ENCODE results near the gene C1QTNF9.

C1QTNF9 gene

GRCh38 chr13:24274452-24275021 lies 34.8 kb upstream of the C1QTNF9 start:
- H3K4me3 ChIP-seq (replicated peaks; ENCODE audit: low read depth, low read length), result no peak overlapping the region
- DNase-seq (ENCODE audit: extremely low read depth, low read depth), result no peak
- TF ChIP-seq CTCF (IDR thresholded peaks at IDR 0.05; ENCODE audit: low read depth, low read length, missing control alignments), result no peak

DNA sequence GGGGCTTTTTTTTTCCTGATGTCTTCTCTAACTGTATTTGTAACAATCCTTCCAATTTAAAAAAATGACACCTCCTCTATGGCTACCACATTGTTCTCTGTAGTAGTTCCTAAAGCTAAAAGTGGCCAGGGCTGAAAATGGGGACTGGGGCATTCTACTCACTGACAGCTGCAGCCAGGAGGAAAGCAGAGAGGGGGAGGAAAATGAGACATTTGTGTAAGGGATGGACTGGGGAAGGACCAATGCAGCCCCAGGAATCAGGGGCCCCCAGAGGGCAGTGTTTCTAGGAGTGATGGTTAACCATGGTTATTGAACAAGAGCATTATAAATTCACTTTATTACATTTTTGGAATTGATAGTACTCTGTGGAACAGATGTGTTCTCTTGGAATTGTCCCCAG lies 34.3 kb upstream of the C1QTNF9 start:
- no peak for DNase-seq (ENCODE audit: extremely low read depth, low read depth)
- no peak overlapping the region for H3K4me3 ChIP-seq (replicated peaks; ENCODE audit: low read depth, low read length)

DNA sequence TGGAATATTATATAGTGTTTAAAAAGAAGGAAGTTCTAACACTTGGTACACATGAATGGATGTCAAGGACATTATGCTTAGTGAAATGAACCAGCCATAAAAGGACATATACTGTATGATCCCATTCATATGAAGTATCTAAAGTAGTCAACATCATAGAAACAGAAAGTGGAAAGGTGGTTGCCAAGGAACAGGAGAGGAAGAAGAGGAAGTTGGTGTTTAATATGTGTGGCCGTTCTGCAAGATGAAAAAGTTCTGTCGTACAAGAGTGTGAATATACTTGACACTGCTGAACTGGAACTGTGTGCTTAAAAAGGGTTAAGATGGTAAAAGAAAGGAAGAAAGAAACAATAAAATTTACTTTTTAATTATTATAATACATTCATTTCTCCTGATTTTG lies 33.1 kb upstream of the C1QTNF9 start:
- no peak overlapping the region for H3K4me3 ChIP-seq (replicated peaks; ENCODE audit: low read depth, low read length)
- no peak for TF ChIP-seq CTCF (IDR thresholded peaks at IDR 0.05; ENCODE audit: low read depth, low read length, missing control alignments)
- DNase-seq (ENCODE audit: extremely low read depth, low read depth), result no peak

More for the DNA sequence above, 34.3 kb upstream of the C1QTNF9 start:
- TF ChIP-seq CTCF (IDR thresholded peaks at IDR 0.05; ENCODE audit: low read depth, low read length, missing control alignments), result no peak

GRCh38 chr13:24276861-24277260 lies 32.5 kb upstream of the C1QTNF9 start:
- DNase-seq (ENCODE audit: extremely low read depth, low read depth), result no peak
- no peak for TF ChIP-seq CTCF (IDR thresholded peaks at IDR 0.05; ENCODE audit: low read depth, low read length, missing control alignments)
- no peak overlapping the region for H3K4me3 ChIP-seq (replicated peaks; ENCODE audit: low read depth, low read length)

DNA sequence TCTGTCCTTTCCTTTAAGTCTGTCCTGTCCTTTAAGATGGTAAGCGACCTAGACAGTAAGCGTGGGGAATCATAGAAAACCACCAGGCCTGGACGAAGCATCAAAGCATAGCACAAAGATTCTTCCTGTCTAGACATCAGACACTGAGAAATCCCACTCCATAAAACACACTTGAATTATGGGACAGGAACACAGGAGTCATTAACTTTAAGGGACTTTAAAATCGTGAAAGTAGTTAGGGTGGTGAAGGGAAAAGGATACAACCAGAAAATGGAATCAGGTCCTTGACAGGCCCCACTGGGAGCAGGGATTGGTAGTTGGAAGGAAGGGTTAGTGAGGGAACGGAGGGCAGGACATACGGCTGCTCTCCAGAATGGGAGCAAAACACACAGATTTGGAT lies 31.6 kb upstream of the C1QTNF9 start:
- no peak for TF ChIP-seq CTCF (IDR thresholded peaks at IDR 0.05; ENCODE audit: low read depth, low read length, missing control alignments)
- no peak for DNase-seq (ENCODE audit: extremely low read depth, low read depth)

DNA sequence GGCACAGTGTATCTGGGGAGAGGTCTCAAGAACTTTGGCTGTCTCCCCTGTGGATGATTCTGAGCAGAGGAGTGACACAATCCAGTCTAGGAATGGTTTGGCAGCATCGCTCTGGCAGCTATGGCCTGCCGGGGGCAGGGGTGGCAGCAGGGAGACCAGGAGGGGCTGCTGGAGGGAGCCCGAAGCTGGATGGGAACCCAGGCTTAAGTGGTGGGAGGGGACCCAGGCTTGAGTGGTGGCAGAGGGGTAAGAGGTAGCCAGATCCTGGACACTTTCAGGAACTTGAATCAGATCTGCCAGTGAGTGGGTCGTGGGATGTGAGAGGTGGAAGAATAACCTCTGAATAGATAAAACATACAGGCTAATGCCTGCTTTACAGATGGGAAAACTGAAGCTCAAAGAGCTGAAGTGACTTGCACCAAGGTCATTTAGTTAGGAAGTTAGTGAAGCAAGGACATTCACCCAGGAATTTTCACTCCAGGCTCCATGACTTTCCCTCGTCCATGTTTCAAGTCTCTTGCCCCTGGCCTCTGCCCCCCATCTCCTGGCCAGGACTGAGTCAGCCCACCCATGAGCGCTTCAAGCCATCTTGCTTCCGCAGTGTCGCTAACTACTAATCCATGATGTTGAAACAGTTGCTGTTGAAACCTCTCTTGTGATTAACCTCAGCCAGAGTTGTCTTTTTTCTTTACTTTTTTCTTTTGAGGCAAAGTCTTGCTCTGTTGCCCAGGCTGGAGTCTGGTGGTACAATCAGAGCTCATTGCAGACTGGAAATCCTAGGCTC lies 29.9 kb upstream of the C1QTNF9 start:
- DNase-seq (ENCODE audit: extremely low read depth, low read depth), result no peak
- no peak for TF ChIP-seq CTCF (IDR thresholded peaks at IDR 0.05; ENCODE audit: low read depth, low read length, missing control alignments)
- no peak overlapping the region for H3K4me3 ChIP-seq (replicated peaks; ENCODE audit: low read depth, low read length)

More for the DNA sequence above, 31.6 kb upstream of the C1QTNF9 start:
- H3K4me3 ChIP-seq (replicated peaks; ENCODE audit: low read depth, low read length), result no peak overlapping the region

All from HFF-Myc (cell line).